ENCODE data around the gene BCAM.

DNA sequence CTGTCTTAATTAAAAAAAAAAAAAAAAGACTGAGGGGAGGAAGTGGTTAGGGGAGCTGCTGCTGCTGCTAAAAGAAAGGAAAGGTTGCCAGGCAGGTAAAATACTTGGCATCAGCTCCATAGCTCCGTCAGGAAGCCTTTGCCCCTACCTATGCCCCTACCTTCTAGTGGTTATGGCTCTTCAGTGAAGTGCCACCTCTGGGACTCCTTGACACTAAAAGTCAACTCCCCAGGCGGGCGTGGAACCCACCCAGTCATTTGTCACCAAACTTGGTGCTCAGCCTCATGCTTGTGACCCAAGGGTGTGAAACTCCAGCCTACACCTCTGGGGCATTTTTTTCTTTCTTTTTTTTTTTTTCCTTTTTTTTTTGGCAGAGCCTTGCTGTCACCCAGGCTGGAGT is 32.3 kb downstream of the BCAM start:
- TF ChIP-seq, protein P1, sequence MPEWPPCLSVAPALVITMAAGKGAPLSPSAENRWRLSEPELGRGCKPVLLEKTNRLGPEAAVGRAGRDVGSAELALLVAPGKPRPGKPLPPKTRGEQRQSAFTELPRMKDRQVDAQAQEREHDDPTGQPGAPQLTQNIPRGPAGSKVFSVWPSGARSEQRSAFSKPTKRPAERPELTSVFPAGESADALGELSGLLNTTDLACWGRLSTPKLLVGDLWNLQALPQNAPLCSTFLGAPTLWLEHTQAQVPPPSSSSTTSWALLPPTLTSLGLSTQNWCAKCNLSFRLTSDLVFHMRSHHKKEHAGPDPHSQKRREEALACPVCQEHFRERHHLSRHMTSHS (tag by site-specific recombination; IDR thresholded peaks at IDR 0.05) = no peak
- TF ChIP-seq, protein P2, sequence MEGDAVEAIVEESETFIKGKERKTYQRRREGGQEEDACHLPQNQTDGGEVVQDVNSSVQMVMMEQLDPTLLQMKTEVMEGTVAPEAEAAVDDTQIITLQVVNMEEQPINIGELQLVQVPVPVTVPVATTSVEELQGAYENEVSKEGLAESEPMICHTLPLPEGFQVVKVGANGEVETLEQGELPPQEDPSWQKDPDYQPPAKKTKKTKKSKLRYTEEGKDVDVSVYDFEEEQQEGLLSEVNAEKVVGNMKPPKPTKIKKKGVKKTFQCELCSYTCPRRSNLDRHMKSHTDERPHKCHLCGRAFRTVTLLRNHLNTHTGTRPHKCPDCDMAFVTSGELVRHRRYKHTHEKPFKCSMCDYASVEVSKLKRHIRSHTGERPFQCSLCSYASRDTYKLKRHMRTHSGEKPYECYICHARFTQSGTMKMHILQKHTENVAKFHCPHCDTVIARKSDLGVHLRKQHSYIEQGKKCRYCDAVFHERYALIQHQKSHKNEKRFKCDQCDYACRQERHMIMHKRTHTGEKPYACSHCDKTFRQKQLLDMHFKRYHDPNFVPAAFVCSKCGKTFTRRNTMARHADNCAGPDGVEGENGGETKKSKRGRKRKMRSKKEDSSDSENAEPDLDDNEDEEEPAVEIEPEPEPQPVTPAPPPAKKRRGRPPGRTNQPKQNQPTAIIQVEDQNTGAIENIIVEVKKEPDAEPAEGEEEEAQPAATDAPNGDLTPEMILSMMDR (tag by site-specific recombination; IDR thresholded peaks at IDR 0.05) = no peak
- TF ChIP-seq, protein P3, sequence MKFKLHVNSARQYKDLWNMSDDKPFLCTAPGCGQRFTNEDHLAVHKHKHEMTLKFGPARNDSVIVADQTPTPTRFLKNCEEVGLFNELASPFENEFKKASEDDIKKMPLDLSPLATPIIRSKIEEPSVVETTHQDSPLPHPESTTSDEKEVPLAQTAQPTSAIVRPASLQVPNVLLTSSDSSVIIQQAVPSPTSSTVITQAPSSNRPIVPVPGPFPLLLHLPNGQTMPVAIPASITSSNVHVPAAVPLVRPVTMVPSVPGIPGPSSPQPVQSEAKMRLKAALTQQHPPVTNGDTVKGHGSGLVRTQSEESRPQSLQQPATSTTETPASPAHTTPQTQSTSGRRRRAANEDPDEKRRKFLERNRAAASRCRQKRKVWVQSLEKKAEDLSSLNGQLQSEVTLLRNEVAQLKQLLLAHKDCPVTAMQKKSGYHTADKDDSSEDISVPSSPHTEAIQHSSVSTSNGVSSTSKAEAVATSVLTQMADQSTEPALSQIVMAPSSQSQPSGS (tag by site-specific recombination; IDR thresholded peaks at IDR 0.05; ENCODE audit: low read depth) = no peak
- TF ChIP-seq ZNF629 (tag by site-specific recombination; IDR thresholded peaks at IDR 0.05) (no peak), KLF7 (tag by site-specific recombination; IDR thresholded peaks at IDR 0.05; ENCODE audit: borderline replicate concordance) (no peak), ZNF302 (tag by site-specific recombination; IDR thresholded peaks at IDR 0.05; ENCODE audit: low read depth) (no peak), ZNF433 (tag by site-specific recombination; IDR thresholded peaks at IDR 0.05; ENCODE audit: low read depth) (no peak)
- TF ChIP-seq, protein P4, sequence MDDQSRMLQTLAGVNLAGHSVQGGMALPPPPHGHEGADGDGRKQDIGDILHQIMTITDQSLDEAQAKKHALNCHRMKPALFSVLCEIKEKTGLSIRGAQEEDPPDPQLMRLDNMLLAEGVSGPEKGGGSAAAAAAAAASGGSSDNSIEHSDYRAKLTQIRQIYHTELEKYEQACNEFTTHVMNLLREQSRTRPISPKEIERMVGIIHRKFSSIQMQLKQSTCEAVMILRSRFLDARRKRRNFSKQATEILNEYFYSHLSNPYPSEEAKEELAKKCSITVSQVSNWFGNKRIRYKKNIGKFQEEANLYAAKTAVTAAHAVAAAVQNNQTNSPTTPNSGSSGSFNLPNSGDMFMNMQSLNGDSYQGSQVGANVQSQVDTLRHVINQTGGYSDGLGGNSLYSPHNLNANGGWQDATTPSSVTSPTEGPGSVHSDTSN (CRISPR knock-in tag; IDR thresholded peaks at IDR 0.05) = no peak

Data from HEK293 (cell line).